Activated naive CD8-positive, alpha-beta T cell (primary cell): ENCODE results near the gene PRSS48.

ENCODE experiments used
- H3K27ac Mint-ChIP-seq: one replicate; pipeline ENCODE4 v1.8.0; 2021; ENCODE audit warnings: mixed read lengths
- H3K27me3 Mint-ChIP-seq: one replicate; pipeline ENCODE4 v1.8.0; 2021; ENCODE audit warnings: mixed read lengths
- H3K36me3 Mint-ChIP-seq: one replicate; pipeline ENCODE4 v1.8.0; 2021; ENCODE audit warnings: mixed read lengths
- H3K4me1 Mint-ChIP-seq: one replicate; pipeline ENCODE4 v1.8.0; 2021; ENCODE audit warnings: low read depth, mixed read lengths
- H3K4me3 Mint-ChIP-seq: one replicate; pipeline ENCODE4 v1.8.0; 2021; ENCODE audit warnings: mild to moderate bottlenecking, mixed read lengths
- H3K9me3 Mint-ChIP-seq: one replicate; pipeline ENCODE4 v1.8.0; 2021; ENCODE audit warnings: low read depth, mixed read lengths

Gene PRSS48

GRCh38 chr4:151291485-151291884, 14.5 kb downstream of the PRSS48 start:
- Mint-ChIP-seq H3K36me3 (no peaks in the 10 kb centered on the region), H3K4me1 (no peaks in the 10 kb centered on the region), H3K27me3 (no peaks in the 10 kb centered on the region), H3K9me3 (no peaks in the 10 kb centered on the region), H3K27ac (no peak overlapping the region), H3K4me3 (no peak overlapping the region)

GRCh38 chr4:151292038-151292437, 15.1 kb downstream of the PRSS48 start:
- Mint-ChIP-seq H3K27ac (no peak overlapping the region), H3K27me3 (no peaks in the 10 kb centered on the region), H3K9me3 (no peaks in the 10 kb centered on the region), H3K4me1 (no peaks in the 10 kb centered on the region), H3K4me3 (no peak overlapping the region), H3K36me3 (no peaks in the 10 kb centered on the region)

- H3K27me3 Mint-ChIP-seq = no peaks in the 10 kb centered on the region
- no peak overlapping the region for H3K27ac Mint-ChIP-seq
- H3K4me1 Mint-ChIP-seq = no peaks in the 10 kb centered on the region
- H3K4me3 Mint-ChIP-seq = no peak overlapping the region
- no peaks in the 10 kb centered on the region for H3K9me3 Mint-ChIP-seq
- no peaks in the 10 kb centered on the region for H3K36me3 Mint-ChIP-seq
Observed at GRCh38 chr4:151294833-151295496, 18.0 kb downstream of the PRSS48 start.

- H3K27ac Mint-ChIP-seq = no peak overlapping the region
- H3K27me3 Mint-ChIP-seq = peaks cover 1% of the 10 kb centered on the region
- H3K4me1 Mint-ChIP-seq = no peaks in the 10 kb centered on the region
- H3K4me3 Mint-ChIP-seq = no peak overlapping the region
- H3K9me3 Mint-ChIP-seq = no peaks in the 10 kb centered on the region
- H3K36me3 Mint-ChIP-seq = no peaks in the 10 kb centered on the region
Observed at GRCh38 chr4:151296227-151296626, 19.3 kb downstream of the PRSS48 start.

GRCh38 chr4:151297170-151297569, 20.2 kb downstream of the PRSS48 start:
- Mint-ChIP-seq H3K9me3 (no peaks in the 10 kb centered on the region), H3K4me1 (no peaks in the 10 kb centered on the region), H3K27me3 (peaks cover 3% of the 10 kb centered on the region), H3K27ac (no peak overlapping the region), H3K4me3 (no peak overlapping the region), H3K36me3 (no peaks in the 10 kb centered on the region)

- H3K4me3 Mint-ChIP-seq = no peak overlapping the region
- H3K36me3 Mint-ChIP-seq = no peaks in the 10 kb centered on the region
- H3K27me3 Mint-ChIP-seq = peaks cover 3% of the 10 kb centered on the region
Observed at GRCh38 chr4:151302432-151302831, 25.5 kb downstream of the PRSS48 start.

GRCh38 chr4:151304226-151304625, 27.3 kb downstream of the PRSS48 start:
- Mint-ChIP-seq H3K27ac (no peak overlapping the region), H3K9me3 (no peaks in the 10 kb centered on the region), H3K27me3 (peaks cover 3% of the 10 kb centered on the region), H3K4me1 (no peaks in the 10 kb centered on the region), H3K4me3 (no peak overlapping the region), H3K36me3 (no peaks in the 10 kb centered on the region)

More at GRCh38 chr4:151302432-151302831, 25.5 kb downstream of the PRSS48 start:
- Mint-ChIP-seq H3K9me3 (no peaks in the 10 kb centered on the region), H3K27ac (no peak overlapping the region), H3K4me1 (no peaks in the 10 kb centered on the region)

- Mint-ChIP-seq H3K36me3 (no peaks in the 10 kb centered on the region), H3K9me3 (no peaks in the 10 kb centered on the region), H3K27me3 (peaks cover 3% of the 10 kb centered on the region), H3K27ac (no peak overlapping the region), H3K4me3 (no peak overlapping the region), H3K4me1 (no peaks in the 10 kb centered on the region)
Observed at GRCh38 chr4:151304755-151305154, 27.8 kb downstream of the PRSS48 start.

GRCh38 chr4:151310124-151310728, 33.3 kb downstream of the PRSS48 start:
- H3K4me1 Mint-ChIP-seq = no peaks in the 10 kb centered on the region
- no peaks in the 10 kb centered on the region for H3K36me3 Mint-ChIP-seq
- no peaks in the 10 kb centered on the region for H3K9me3 Mint-ChIP-seq
- H3K27ac Mint-ChIP-seq = no peak overlapping the region
- no peaks in the 10 kb centered on the region for H3K27me3 Mint-ChIP-seq
- no peak overlapping the region for H3K4me3 Mint-ChIP-seq

GRCh38 chr4:151313306-151314009, 36.5 kb downstream of the PRSS48 start:
- H3K27ac Mint-ChIP-seq = no peak overlapping the region
- H3K36me3 Mint-ChIP-seq = no peaks in the 10 kb centered on the region
- H3K4me3 Mint-ChIP-seq = no peak overlapping the region
- H3K4me1 Mint-ChIP-seq = no peaks in the 10 kb centered on the region
- no peaks in the 10 kb centered on the region for H3K9me3 Mint-ChIP-seq
- H3K27me3 Mint-ChIP-seq = peaks cover 8% of the 10 kb centered on the region

- H3K4me1 Mint-ChIP-seq = no peaks in the 10 kb centered on the region
- no peaks in the 10 kb centered on the region for H3K9me3 Mint-ChIP-seq
- H3K27me3 Mint-ChIP-seq = peaks cover 8% of the 10 kb centered on the region
- H3K27ac Mint-ChIP-seq = no peak overlapping the region
- H3K36me3 Mint-ChIP-seq = no peaks in the 10 kb centered on the region
- no peak overlapping the region for H3K4me3 Mint-ChIP-seq
Observed at GRCh38 chr4:151314010-151314355, 37.0 kb downstream of the PRSS48 start.

GRCh38 chr4:151314479-151314878, 37.5 kb downstream of the PRSS48 start:
- H3K4me1 Mint-ChIP-seq = no peaks in the 10 kb centered on the region
- no peak overlapping the region for H3K4me3 Mint-ChIP-seq
- peaks cover 8% of the 10 kb centered on the region for H3K27me3 Mint-ChIP-seq

GRCh38 chr4:151315212-151315886, 38.4 kb downstream of the PRSS48 start:
- H3K27ac Mint-ChIP-seq = no peak overlapping the region
- no peaks in the 10 kb centered on the region for H3K36me3 Mint-ChIP-seq
- H3K27me3 Mint-ChIP-seq = peaks cover 12% of the 10 kb centered on the region
- H3K4me3 Mint-ChIP-seq = no peak overlapping the region
- H3K9me3 Mint-ChIP-seq = no peaks in the 10 kb centered on the region
- H3K4me1 Mint-ChIP-seq = no peaks in the 10 kb centered on the region

More at GRCh38 chr4:151314479-151314878, 37.5 kb downstream of the PRSS48 start:
- H3K27ac Mint-ChIP-seq = no peak overlapping the region
- H3K36me3 Mint-ChIP-seq = no peaks in the 10 kb centered on the region
- no peaks in the 10 kb centered on the region for H3K9me3 Mint-ChIP-seq

- no peaks in the 10 kb centered on the region for H3K9me3 Mint-ChIP-seq
- no peaks in the 10 kb centered on the region for H3K4me1 Mint-ChIP-seq
- no peaks in the 10 kb centered on the region for H3K36me3 Mint-ChIP-seq
- no peak overlapping the region for H3K4me3 Mint-ChIP-seq
- peaks cover 16% of the 10 kb centered on the region for H3K27me3 Mint-ChIP-seq
- no peak overlapping the region for H3K27ac Mint-ChIP-seq
Observed at GRCh38 chr4:151316645-151317044, 39.7 kb downstream of the PRSS48 start.
